ENCODE data around the gene QRSL1.

GRCh38 chr6:106692819-106693208 is 63.4 kb downstream of the QRSL1 start:
- TF ChIP-seq CTCF (IDR thresholded peaks at IDR 0.05) = no peak
- TF ChIP-seq POLR2A (IDR thresholded peaks at IDR 0.05) = no peak

Data from body of pancreas (tissue), 4 donors.